ENCODE data around the gene TSHZ1. TPM values are rescaled to one million over a fixed set of nuclear protein-coding genes. Genes with fewer than 3 reads are reported as not detected.

The TSHZ1 gene
- total RNA-seq, 1 donor from 2014 or later = 16.3 TPM

DNA sequence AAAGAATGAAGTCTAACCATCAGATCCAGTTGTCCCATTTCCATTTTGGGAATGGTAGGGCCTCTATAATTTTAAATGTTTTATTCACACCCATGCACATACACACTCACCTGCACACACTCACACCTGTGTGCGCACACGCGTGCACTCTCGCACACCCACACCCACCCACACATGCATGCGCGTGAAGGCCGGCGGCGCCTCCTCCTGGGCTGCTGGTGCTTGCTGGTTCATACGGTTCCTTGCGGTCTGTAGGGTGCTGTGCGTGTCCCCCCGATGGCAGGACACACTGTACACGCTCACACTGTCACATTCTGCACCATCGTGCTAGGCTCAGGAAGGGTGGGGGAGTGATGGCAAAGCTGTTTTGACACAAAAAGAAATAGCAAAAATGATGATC is 63.2 kb downstream of the TSHZ1 start:
- no peak overlapping the region for H3K4me3 Mint-ChIP-seq (ENCODE audit: unreplicated experiment)
- peaks cover 20% of the 10 kb centered on the region for H3K4me1 Mint-ChIP-seq (ENCODE audit: unreplicated experiment)
- TF ChIP-seq, protein P1, sequence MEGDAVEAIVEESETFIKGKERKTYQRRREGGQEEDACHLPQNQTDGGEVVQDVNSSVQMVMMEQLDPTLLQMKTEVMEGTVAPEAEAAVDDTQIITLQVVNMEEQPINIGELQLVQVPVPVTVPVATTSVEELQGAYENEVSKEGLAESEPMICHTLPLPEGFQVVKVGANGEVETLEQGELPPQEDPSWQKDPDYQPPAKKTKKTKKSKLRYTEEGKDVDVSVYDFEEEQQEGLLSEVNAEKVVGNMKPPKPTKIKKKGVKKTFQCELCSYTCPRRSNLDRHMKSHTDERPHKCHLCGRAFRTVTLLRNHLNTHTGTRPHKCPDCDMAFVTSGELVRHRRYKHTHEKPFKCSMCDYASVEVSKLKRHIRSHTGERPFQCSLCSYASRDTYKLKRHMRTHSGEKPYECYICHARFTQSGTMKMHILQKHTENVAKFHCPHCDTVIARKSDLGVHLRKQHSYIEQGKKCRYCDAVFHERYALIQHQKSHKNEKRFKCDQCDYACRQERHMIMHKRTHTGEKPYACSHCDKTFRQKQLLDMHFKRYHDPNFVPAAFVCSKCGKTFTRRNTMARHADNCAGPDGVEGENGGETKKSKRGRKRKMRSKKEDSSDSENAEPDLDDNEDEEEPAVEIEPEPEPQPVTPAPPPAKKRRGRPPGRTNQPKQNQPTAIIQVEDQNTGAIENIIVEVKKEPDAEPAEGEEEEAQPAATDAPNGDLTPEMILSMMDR (IDR thresholded peaks at IDR 0.05; ENCODE audit: unreplicated experiment) = no peak
- H3K27ac Mint-ChIP-seq (ENCODE audit: unreplicated experiment) = no peak overlapping the region
- H3K27me3 Mint-ChIP-seq (ENCODE audit: unreplicated experiment) = peaks cover 4% of the 10 kb centered on the region
- no peaks in the 10 kb centered on the region for H3K9me3 Mint-ChIP-seq (ENCODE audit: unreplicated experiment)
- no peak for DNase-seq (ENCODE audit: low spot score)
- no peaks in the 10 kb centered on the region for H3K36me3 Mint-ChIP-seq (ENCODE audit: low read depth, unreplicated experiment)

DNA sequence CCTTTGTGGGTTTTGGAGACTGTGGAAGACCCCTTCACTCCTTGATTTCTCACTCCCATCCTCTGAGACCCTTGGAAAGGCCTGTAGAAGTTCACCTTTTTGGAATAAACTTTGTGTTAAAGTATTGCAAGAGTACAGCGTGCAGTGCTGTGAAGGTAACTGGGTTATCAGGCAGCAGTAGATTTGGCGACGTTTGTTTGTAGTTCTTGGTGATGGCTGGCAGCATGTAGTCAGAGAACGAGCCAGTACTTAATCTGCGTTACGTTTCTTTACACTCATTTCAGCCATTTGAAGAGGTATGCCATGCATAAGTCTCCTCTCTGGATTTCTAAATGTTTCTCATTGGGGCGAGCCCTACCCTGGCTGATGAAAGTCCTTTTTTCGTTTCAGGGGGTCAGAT is 64.6 kb downstream of the TSHZ1 start:
- no peaks in the 10 kb centered on the region for H3K36me3 Mint-ChIP-seq (ENCODE audit: low read depth, unreplicated experiment)
- no peak overlapping the region for H3K27ac Mint-ChIP-seq (ENCODE audit: unreplicated experiment)
- TF ChIP-seq, protein P1 (IDR thresholded peaks at IDR 0.05; ENCODE audit: unreplicated experiment) = no peak
- H3K9me3 Mint-ChIP-seq (ENCODE audit: unreplicated experiment) = no peaks in the 10 kb centered on the region
- H3K27me3 Mint-ChIP-seq (ENCODE audit: unreplicated experiment) = peaks cover 4% of the 10 kb centered on the region
- no peak overlapping the region for H3K4me3 Mint-ChIP-seq (ENCODE audit: unreplicated experiment)
- no peak for DNase-seq (ENCODE audit: low spot score)
- peaks cover 26% of the 10 kb centered on the region for H3K4me1 Mint-ChIP-seq (ENCODE audit: unreplicated experiment)

DNA sequence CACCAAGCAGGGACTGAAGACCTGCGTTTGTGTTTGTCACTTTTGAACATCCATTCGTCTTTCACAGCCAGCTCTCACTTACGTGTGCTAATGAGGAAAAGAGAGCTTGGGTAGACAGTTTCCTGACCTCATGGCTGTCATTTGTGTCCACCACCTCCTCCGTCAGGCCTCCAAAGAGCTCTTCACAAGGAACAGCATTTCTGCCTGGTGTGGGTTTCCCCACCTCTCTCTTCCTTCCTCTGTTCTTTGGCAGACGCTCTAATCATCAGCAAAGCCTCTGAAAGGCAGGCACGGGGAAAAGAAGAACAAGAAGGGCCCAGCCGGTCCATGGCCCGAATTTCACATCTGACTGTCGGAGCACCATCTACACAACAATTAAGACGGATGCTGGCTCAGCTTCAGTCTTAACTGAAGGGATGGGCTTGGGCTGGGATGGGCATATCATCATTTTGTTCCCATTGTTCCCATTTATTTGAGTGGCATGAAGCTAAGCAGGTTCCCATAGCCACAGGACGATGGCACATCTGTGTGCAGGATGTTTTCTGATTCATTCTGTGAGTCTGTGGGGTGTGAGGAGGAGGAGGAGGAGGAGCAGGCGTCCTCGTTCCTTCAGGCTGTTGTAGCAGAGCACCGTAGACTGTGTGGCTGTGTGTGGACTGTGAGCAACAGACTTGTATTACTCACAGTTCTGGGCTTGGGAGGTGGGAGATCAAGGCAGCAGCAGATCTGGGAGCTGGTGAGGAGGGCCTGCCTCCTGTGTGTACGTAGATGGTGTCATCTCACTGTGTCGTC is 66.4 kb downstream of the TSHZ1 start:
- Mint-ChIP-seq H3K27me3 (ENCODE audit: unreplicated experiment) (peaks cover 4% of the 10 kb centered on the region), H3K27ac (ENCODE audit: unreplicated experiment) (no peak overlapping the region), H3K4me3 (ENCODE audit: unreplicated experiment) (no peak overlapping the region), H3K36me3 (ENCODE audit: low read depth, unreplicated experiment) (no peaks in the 10 kb centered on the region), H3K4me1 (ENCODE audit: unreplicated experiment) (peaks cover 41% of the 10 kb centered on the region), H3K9me3 (ENCODE audit: unreplicated experiment) (no peaks in the 10 kb centered on the region)
- no peak for DNase-seq (ENCODE audit: low spot score)
- TF ChIP-seq, protein P1 (IDR thresholded peaks at IDR 0.05; ENCODE audit: unreplicated experiment) = no peak

DNA sequence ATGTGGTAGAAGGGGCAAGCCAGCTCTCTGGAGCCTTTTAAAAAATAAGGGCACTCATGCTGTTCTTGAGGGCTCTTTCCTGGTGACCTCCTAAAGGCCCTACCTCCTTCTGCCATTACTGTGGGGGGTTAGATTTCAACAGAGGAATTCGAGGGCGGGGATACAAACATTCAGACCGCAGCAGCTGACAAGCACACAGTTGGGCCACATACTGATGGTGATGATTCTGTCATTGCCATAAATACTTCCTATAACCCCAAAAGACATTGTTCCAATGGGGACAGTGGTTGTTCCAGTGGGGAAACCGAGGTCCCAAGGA is 67.0 kb downstream of the TSHZ1 start:
- H3K9me3 Mint-ChIP-seq (ENCODE audit: unreplicated experiment) = no peaks in the 10 kb centered on the region
- no peak for DNase-seq (ENCODE audit: low spot score)
- H3K36me3 Mint-ChIP-seq (ENCODE audit: low read depth, unreplicated experiment) = no peaks in the 10 kb centered on the region
- peaks cover 45% of the 10 kb centered on the region for H3K4me1 Mint-ChIP-seq (ENCODE audit: unreplicated experiment)
- no peak overlapping the region for H3K4me3 Mint-ChIP-seq (ENCODE audit: unreplicated experiment)
- TF ChIP-seq, protein P1 (IDR thresholded peaks at IDR 0.05; ENCODE audit: unreplicated experiment) = no peak
- H3K27me3 Mint-ChIP-seq (ENCODE audit: unreplicated experiment) = peaks cover 4% of the 10 kb centered on the region
- H3K27ac Mint-ChIP-seq (ENCODE audit: unreplicated experiment) = no peak overlapping the region

DNA sequence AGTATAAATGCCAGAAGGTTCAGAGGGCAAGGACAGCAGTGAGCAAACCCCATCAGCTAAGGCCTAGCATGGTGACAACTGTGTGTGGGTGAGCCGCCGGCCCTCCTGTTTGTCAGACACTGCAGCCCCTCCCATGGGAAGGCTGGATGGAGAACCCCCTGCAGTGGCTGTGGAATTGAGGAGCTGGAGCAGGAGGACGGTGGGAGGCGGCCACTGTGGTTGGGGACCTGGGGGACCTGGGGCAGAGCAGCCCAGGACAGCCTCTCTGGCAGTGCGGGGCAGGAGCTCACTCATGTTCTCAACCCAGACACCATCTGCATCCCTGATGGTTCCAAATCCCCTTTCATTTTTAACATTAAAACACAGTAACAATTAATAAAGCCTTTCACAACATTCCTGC is 68.8 kb downstream of the TSHZ1 start:
- Mint-ChIP-seq H3K9me3 (ENCODE audit: unreplicated experiment) (no peaks in the 10 kb centered on the region), H3K27me3 (ENCODE audit: unreplicated experiment) (peaks cover 8% of the 10 kb centered on the region), H3K36me3 (ENCODE audit: low read depth, unreplicated experiment) (peaks cover 8% of the 10 kb centered on the region), H3K27ac (ENCODE audit: unreplicated experiment) (no peak overlapping the region), H3K4me3 (ENCODE audit: unreplicated experiment) (no peak overlapping the region), H3K4me1 (ENCODE audit: unreplicated experiment) (peaks cover 45% of the 10 kb centered on the region)
- TF ChIP-seq, protein P1 (IDR thresholded peaks at IDR 0.05; ENCODE audit: unreplicated experiment) = no peak
- DNase-seq (ENCODE audit: low spot score) = no peak
